HepG2 (cell line): ENCODE results near the gene WASHC4. TPM values are rescaled to one million over a fixed set of nuclear protein-coding genes. Genes with fewer than 3 reads are reported as not detected.

Source experiments
- ATAC-seq: fragments of 200-7000 bp; cut with Tn5 transposase; 3 replicates; pipeline ENCODE4 v1.9.1; 2020; ENCODE audit warnings: mild to moderate bottlenecking, moderate library complexity
- BruUV-seq: library from RNA; stranded (reverse); fragments of 400-500 nt; replicated peaks from 2 replicates; lab custom pipeline; 2021; lab: Mats Ljungman, UMichigan
- CTCF ChIA-PET: fragments of 300-600 bp; formaldehyde crosslinking; extraction: SDS; loops from one replicate; lab custom pipeline; 2021; ENCODE audit warnings: low total read pairs, inconsistent platforms, low intra/inter-chr PET ratio; lab: Yijun Ruan, JAX
- POLR2A ChIA-PET: fragments of 350-600 bp; sonication (Branson Sonifier 250); formaldehyde crosslinking; loops from one replicate; lab custom pipeline; 2020; ENCODE audit warnings: antibody characterized with exemption, inconsistent platforms; lab: Yijun Ruan, JAX
- DNase-seq: peaks from one replicate; pipeline ENCODE4 v3.0.0-alpha.2; 2015; ENCODE audit warnings: low spot score
- FAIRE-seq: peaks from 3 replicates; lab custom pipeline; 2011; peaks lifted over from hg19 to GRCh38; lab: Jason Lieb, UNC
- H2AFZ ChIP-seq: one replicate; pipeline ENCODE4 v1.6.1; 2011; ENCODE audit warnings: low read length, inconsistent platforms
- H3K27ac ChIP-seq: fragments of 300-600 bp; 3 replicates; pipeline ENCODE4 v1.8.0; 2011; ENCODE audit warnings: mixed run types, mild to moderate bottlenecking, mixed read lengths, low read length, inconsistent platforms; ENCODE audit not compliant: insufficient read depth; ENCODE audit errors: extremely low read length
- H3K27me3 ChIP-seq, 2 experiments: fragments of 200-600 bp in 1 of 2; 2 replicates in 1 of 2; 3 replicates in 1 of 2; pipeline versions ENCODE4 v1.6.0 to v1.8.0; 2011; ENCODE audit warnings: low read length in 2 of 2, mild to moderate bottlenecking in 2 of 2, moderate library complexity in 2 of 2, inconsistent platforms in 1 of 2; ENCODE audit not compliant: insufficient read depth in 2 of 2, control insufficient read depth in 1 of 2
- H3K36me3 ChIP-seq, 2 experiments: fragments of 200-600 bp in 1 of 2; replicated peaks in 1 of 2; 2 replicates in 1 of 2; 3 replicates in 1 of 2; pipeline versions ENCODE4 v1.5.1 to v1.8.0; 2011; ENCODE audit warnings: low read length in 2 of 2, inconsistent platforms in 1 of 2; ENCODE audit not compliant: insufficient read depth in 2 of 2, control insufficient read depth in 1 of 2
- H3K4me1 ChIP-seq: 2 replicates; pipeline ENCODE4 v1.5.1; 2012; ENCODE audit warnings: low read length, inconsistent platforms; ENCODE audit not compliant: insufficient read depth
- H3K4me2 ChIP-seq: 2 replicates; pipeline ENCODE4 v1.6.0; 2011; ENCODE audit warnings: low read depth, low read length, inconsistent platforms
- H3K4me3 ChIP-seq, 3 experiments: fragments of 200-600 bp in 1 of 3; sonication (generic), shearing (Covaris generic) in 1 of 3; replicated peaks in 1 of 3; 2 replicates each; pipeline ENCODE4 v1.5.1; 2011 to 2016; ENCODE audit warnings: low read length in 3 of 3, inconsistent platforms in 2 of 3, low read depth in 2 of 3, mild to moderate bottlenecking in 2 of 3, control low read depth in 1 of 3, mixed read lengths in 1 of 3; ENCODE audit not compliant: insufficient read depth in 1 of 3
- H3K79me2 ChIP-seq: one replicate; pipeline ENCODE4 v1.6.1; 2011; ENCODE audit warnings: low read length, inconsistent platforms; ENCODE audit not compliant: insufficient read depth
- H3K9ac ChIP-seq: 2 replicates; pipeline ENCODE4 v1.6.0; 2011; ENCODE audit warnings: mild to moderate bottlenecking, low read depth, low read length, inconsistent platforms; ENCODE audit not compliant: insufficient read depth
- H3K9me3 ChIP-seq: 2 replicates; pipeline ENCODE4 v1.5.1; 2012; ENCODE audit warnings: mild to moderate bottlenecking, low read length
- H4K20me1 ChIP-seq: 2 replicates; pipeline ENCODE4 v1.6.0; 2011; ENCODE audit warnings: inconsistent platforms, mild to moderate bottlenecking, low read length, moderate library complexity; ENCODE audit not compliant: insufficient read depth
- FLYWCH1 ChIP-seq: sonication (generic); formaldehyde crosslinking; IDR thresholded peaks from 2 replicates; pipeline ENCODE4 v1.8.1; 2023; ENCODE audit warnings: mild to moderate bottlenecking, missing genetic modification reagents
- SKI ChIP-seq: fragments of 450-650 bp; IDR thresholded peaks from one replicate; pipeline ENCODE4 v1.6.1; 2018; ENCODE audit warnings: mild to moderate bottlenecking; ENCODE audit not compliant: partially characterized antibody
- SP140L ChIP-seq: sonication (generic); formaldehyde crosslinking; IDR thresholded peaks from 2 replicates; pipeline ENCODE4 v1.4.0; 2020; ENCODE audit warnings: missing genetic modification reagents, borderline replicate concordance
- XBP1 ChIP-seq: sonication (generic); formaldehyde crosslinking; IDR thresholded peaks from 2 replicates; pipeline ENCODE4 v1.5.0; 2020; ENCODE audit warnings: missing genetic modification reagents
- ZC3H4 ChIP-seq: sonication (generic); formaldehyde crosslinking; IDR thresholded peaks from 2 replicates; pipeline ENCODE4 v1.4.0; 2020; ENCODE audit warnings: missing genetic modification reagents, borderline replicate concordance
- ZFP41 ChIP-seq: sonication (generic); formaldehyde crosslinking; IDR thresholded peaks from 2 replicates; pipeline ENCODE4 v1.4.0; 2020; ENCODE audit warnings: mild to moderate bottlenecking, missing genetic modification reagents, borderline replicate concordance
- ZNF17 ChIP-seq: sonication (generic); formaldehyde crosslinking; IDR thresholded peaks from 2 replicates; pipeline ENCODE4 v1.5.0; 2020; ENCODE audit warnings: mild to moderate bottlenecking, missing genetic modification reagents
- ZNF292 ChIP-seq: sonication (generic); formaldehyde crosslinking; IDR thresholded peaks from 2 replicates; pipeline ENCODE4 v1.8.1; 2022; ENCODE audit warnings: mild to moderate bottlenecking, low read depth, missing genetic modification reagents, borderline replicate concordance
- ZXDC ChIP-seq: sonication (generic); formaldehyde crosslinking; IDR thresholded peaks from 2 replicates; pipeline ENCODE4 v1.5.0; 2020; ENCODE audit warnings: mild to moderate bottlenecking, missing genetic modification reagents
- WGBS: methylation state at CpG from one replicate; pipeline ENCODE4 v1.1.6; 2017; ENCODE audit warnings: low lambda C conversion rate; 5-methylcytosine and 5-hydroxymethylcytosine counted together
- in situ Hi-C: cut with HindIII; loops from 2 replicates; pipeline ENCODE4 v1.10.0; 2017; ENCODE audit warnings: low pct_unique_long_range_greater_than_20kb; ENCODE audit not compliant: extremely low pct_ligation_motif_present
- intact Hi-C: fragments of 100-400 bp; cut with micrococcal nuclease; formaldehyde crosslinking; loops from one replicate; pipeline ENCODE4 v1.10.0; 2022; ENCODE audit not compliant: unreplicated experiment
- polyA plus RNA-seq, 8 experiments: library from polyadenylated mRNA; depleted of rRNA in 3 of 8; stranded (reverse) in 7 of 8; unstranded in 1 of 8; fragments of >200 nt; fragmentation: Illumina TruSeq in 4 of 8; extraction: Trizol in 4 of 8; gene quantifications; 2 replicates each; pipeline versions ENCODE4 v1.2.1 to v1.2.3, GENCODE V29; 2011 to 2016; ENCODE audit warnings: low read depth in 4 of 8, missing spikeins in 1 of 8, mixed read lengths in 1 of 8; ENCODE audit not compliant: insufficient read depth in 1 of 8
- total RNA-seq, 5 experiments: library from RNA; depleted of rRNA; stranded (reverse); fragments of >200 nt; fragmentation: Illumina TruSeq; extraction: Trizol; gene quantifications; 2 replicates each; pipeline ENCODE4 v1.2.3, GENCODE V29; 2016; ENCODE audit warnings: low read depth in 1 of 5
- TF ChIP-seq, protein P1 (sequence below): sonication (generic); formaldehyde crosslinking; IDR thresholded peaks from 2 replicates; pipeline ENCODE4 v1.4.0; 2020; ENCODE audit warnings: low read depth, mild to moderate bottlenecking, missing genetic modification reagents

Gene WASHC4
- total and polyA plus RNA-seq, 2 of the 13 experiments (the other 11 are each of a cell fraction or from before 2014, with no cell fraction given) = 21.0 to 36.3 TPM

GRCh38 chr12:105204916-105205315, 97.4 kb downstream of the WASHC4 start:
- no peak for TF ChIP-seq SKI
- no peak for TF ChIP-seq SP140L
- no peak for TF ChIP-seq FLYWCH1 (CRISPR knock-in tag)
- TF ChIP-seq ZC3H4 (CRISPR knock-in tag) = no peak
- no peak for TF ChIP-seq ZXDC (CRISPR knock-in tag)
- no peak for TF ChIP-seq ZNF292 (CRISPR knock-in tag)
- no peak for TF ChIP-seq ZNF17
- TF ChIP-seq, protein P1, sequence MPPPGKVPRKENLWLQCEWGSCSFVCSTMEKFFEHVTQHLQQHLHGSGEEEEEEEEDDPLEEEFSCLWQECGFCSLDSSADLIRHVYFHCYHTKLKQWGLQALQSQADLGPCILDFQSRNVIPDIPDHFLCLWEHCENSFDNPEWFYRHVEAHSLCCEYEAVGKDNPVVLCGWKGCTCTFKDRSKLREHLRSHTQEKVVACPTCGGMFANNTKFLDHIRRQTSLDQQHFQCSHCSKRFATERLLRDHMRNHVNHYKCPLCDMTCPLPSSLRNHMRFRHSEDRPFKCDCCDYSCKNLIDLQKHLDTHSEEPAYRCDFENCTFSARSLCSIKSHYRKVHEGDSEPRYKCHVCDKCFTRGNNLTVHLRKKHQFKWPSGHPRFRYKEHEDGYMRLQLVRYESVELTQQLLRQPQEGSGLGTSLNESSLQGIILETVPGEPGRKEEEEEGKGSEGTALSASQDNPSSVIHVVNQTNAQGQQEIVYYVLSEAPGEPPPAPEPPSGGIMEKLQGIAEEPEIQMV (CRISPR knock-in tag) = no peak
- TF ChIP-seq XBP1 (CRISPR knock-in tag) = no peak
- no peak for TF ChIP-seq ZFP41 (CRISPR knock-in tag)
- in situ Hi-C loops = no loop called here
- H3K79me2 ChIP-seq = no peaks in the 10 kb centered on the region
- FAIRE-seq = no peak
- H2AFZ ChIP-seq = no peak overlapping the region
- WGBS = 93% methylated on average over 5 of the region's 6 CpGs
- peaks cover 9 to 37% of the 10 kb centered on the region in 2 experiments; a peak in 4 of 5 replicates for H3K36me3 ChIP-seq
- H3K9me3 ChIP-seq = no peaks in the 10 kb centered on the region
- DNase-seq = no peak
- peaks cover 7% of the 10 kb centered on the region for H3K4me1 ChIP-seq
- H3K4me2 ChIP-seq = no peak overlapping the region
- H3K27me3 ChIP-seq = no peaks in the 10 kb centered on the region
- no peak overlapping the region for H3K9ac ChIP-seq
- ChIA-PET POLR2A (no interaction called here), CTCF (no interaction called here)
- intact Hi-C loops = no loop called here
- no peak for ATAC-seq
- no peak overlapping the region for H3K4me3 ChIP-seq
- BruUV-seq = no TSS peak
- H3K27ac ChIP-seq = no peak overlapping the region
- no peaks in the 10 kb centered on the region for H4K20me1 ChIP-seq
